ENCODE results near the gene ST3GAL4.

The ST3GAL4 gene

DNA sequence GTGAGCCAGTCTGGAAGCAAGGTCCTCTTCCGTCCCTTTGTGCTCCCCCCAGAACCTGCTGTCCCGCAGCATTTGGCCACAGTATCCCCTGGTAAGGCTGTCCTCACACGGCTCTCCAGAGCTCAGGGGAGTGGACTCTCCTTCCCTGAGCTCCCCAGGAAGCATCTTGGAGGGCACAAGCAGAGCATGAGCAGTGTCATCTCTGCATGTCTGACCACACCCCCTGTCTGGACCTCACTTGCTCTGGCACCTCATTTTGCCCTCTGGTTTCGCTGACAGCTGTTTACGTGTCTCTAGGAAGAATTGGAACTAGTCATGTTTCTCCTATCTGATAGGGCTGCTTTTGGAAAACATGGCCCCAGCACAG is 36.1 kb upstream of the ST3GAL4 start:
- H3K4me3 ChIP-seq (ENCODE audit: control insufficient read depth, low read depth, low read length): no peak overlapping the region
- TF ChIP-seq, protein P1, sequence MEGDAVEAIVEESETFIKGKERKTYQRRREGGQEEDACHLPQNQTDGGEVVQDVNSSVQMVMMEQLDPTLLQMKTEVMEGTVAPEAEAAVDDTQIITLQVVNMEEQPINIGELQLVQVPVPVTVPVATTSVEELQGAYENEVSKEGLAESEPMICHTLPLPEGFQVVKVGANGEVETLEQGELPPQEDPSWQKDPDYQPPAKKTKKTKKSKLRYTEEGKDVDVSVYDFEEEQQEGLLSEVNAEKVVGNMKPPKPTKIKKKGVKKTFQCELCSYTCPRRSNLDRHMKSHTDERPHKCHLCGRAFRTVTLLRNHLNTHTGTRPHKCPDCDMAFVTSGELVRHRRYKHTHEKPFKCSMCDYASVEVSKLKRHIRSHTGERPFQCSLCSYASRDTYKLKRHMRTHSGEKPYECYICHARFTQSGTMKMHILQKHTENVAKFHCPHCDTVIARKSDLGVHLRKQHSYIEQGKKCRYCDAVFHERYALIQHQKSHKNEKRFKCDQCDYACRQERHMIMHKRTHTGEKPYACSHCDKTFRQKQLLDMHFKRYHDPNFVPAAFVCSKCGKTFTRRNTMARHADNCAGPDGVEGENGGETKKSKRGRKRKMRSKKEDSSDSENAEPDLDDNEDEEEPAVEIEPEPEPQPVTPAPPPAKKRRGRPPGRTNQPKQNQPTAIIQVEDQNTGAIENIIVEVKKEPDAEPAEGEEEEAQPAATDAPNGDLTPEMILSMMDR (IDR thresholded peaks at IDR 0.05; ENCODE audit: control insufficient read depth, insufficient read depth, low read depth, low read length, missing control alignments): no peak
- DNase-seq (ENCODE audit: low read depth): no peak

DNA sequence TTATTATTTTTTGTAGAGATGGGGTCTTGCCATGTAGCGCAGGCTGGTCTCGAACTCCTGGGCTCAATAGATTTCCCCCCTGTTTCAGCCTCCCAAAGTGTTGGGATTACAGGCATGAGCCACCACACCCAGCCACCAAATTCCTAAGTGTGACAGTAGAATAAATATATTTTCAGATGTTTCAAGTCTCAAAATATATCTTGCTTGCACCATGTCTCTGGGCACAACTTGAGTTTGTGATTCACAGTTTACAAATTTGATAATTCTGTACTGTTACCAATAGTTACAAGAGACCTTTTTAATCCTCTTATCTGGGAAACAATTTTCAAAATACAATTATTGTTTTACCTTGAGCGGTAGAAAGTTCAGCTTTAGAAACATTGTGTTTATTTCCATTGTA is 32.5 kb upstream of the ST3GAL4 start:
- TF ChIP-seq, protein P1 (IDR thresholded peaks at IDR 0.05; ENCODE audit: control insufficient read depth, insufficient read depth, low read depth, low read length, missing control alignments): no peak
- no peak overlapping the region for H3K4me3 ChIP-seq (ENCODE audit: control insufficient read depth, low read depth, low read length)
- DNase-seq (ENCODE audit: low read depth): no peak

DNA sequence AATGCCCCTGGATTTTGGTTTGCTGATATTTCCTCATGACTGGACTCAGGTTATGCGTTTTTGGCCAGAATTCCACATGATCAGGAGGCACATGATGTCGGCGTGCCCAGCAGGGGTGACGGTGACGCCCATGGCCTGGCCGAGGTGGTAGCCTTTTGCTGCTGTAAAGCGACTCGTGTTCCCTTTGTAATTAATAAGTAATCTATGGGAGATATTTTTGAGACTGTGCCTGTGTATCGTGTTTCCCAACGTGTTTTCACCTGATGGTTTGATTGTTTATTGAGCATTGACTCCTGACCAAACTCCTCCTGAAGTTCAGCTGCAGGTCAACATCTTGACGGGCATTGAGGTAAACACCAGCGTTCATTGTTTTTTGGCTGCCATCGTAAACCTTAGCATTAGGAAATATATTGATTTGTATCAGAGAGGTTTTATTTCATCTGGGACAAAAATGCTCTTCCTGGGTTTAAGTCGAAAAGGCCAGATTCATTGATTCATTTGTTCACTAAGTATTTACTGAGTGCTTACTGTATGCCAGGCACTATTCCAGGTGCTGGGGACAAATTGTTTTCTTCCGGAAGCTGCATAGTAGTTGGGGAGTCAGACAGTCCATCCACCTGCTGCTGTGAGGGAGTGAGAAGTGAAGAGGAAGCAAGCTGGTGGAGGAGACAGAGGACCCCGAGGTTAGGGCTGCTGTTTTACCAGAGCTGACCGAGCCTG is 28.0 kb upstream of the ST3GAL4 start:
- no peak for DNase-seq (ENCODE audit: low read depth)
- no peak overlapping the region for H3K4me3 ChIP-seq (ENCODE audit: control insufficient read depth, low read depth, low read length)
- TF ChIP-seq, protein P1 (IDR thresholded peaks at IDR 0.05; ENCODE audit: control insufficient read depth, insufficient read depth, low read depth, low read length, missing control alignments): no peak

DNA sequence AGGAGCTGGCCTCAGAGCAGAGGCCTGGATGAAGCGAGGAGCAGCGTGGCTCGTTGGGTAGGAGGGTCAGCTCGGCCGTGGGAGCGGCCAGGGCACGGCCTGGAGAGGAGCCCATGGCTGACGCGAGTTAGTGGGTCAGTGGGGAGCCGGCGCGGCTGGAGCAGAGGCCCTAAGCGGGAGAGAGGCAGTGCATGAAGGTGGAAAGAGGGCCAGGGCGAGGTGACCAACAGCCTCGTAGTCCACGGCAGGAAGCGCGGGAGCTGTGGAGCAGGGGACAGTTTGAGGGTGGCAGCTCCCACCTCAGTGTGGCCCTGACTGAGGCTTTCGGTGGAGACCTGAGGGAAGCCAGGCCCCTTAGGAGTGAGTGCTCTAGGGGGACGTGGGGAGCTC is 27.5 kb upstream of the ST3GAL4 start:
- H3K4me3 ChIP-seq (ENCODE audit: control insufficient read depth, low read depth, low read length): no peak overlapping the region

DNA sequence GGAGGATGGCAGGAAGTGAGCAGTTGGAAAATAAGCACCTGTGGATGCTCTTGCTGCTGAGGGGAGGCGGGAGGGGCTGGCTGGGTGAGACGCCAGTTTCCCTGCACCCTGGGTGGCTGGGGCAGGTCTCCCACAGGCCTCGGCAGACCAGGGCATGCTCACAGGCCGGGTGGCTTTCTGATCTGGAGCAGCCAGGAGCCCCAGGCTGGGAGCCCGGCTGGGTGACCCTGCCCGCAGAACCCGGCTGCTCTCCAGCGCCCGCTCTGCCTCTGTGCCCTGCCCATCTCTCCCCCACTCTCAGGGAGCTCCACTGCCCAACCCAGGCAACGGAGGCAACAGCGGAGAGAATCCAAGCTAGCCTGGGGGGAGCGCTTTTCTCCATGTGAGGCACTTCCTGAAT is 27.0 kb upstream of the ST3GAL4 start:
- TF ChIP-seq, protein P1 (IDR thresholded peaks at IDR 0.05; ENCODE audit: control insufficient read depth, insufficient read depth, low read depth, low read length, missing control alignments): no peak
- no peak overlapping the region for H3K4me3 ChIP-seq (ENCODE audit: control insufficient read depth, low read depth, low read length)
- no peak for DNase-seq (ENCODE audit: low read depth)

More for the DNA sequence above, 27.5 kb upstream of the ST3GAL4 start:
- no peak for DNase-seq (ENCODE audit: low read depth)
- TF ChIP-seq, protein P1 (IDR thresholded peaks at IDR 0.05; ENCODE audit: control insufficient read depth, insufficient read depth, low read depth, low read length, missing control alignments): no peak

DNA sequence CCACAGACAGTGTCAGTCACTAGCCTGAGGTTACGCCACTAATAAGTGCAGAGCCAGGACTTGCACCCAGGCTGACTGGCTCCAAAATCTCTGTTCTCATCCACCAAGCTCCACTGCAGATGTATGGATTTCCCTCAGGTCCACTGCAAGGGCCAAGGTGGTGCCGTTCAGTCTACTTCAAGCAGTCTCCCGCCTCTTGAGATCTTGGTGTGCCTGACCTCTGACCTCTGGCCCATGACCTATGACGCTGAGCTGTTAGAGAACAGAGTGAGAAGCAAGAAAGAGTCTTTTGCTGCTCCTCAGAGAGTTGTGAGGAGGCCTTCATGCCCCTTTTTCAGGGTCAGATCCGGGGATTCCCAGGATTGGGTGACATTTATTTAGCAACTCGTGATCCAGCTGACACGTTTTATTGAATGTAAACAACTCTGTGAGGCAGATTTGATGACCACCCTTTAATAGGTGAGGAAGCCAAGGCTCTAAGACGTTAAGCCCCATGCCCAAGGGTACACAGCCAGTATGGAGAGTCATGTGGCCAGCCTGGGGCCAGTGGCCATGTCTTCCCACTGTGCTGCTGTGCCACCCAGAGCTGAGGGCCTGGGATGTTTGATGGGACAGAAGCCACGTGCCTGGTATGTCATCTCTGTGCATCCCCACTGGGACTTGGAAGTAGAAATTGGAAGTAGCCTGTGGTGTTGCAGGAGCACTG is 26.4 kb upstream of the ST3GAL4 start:
- TF ChIP-seq, protein P1 (IDR thresholded peaks at IDR 0.05; ENCODE audit: control insufficient read depth, insufficient read depth, low read depth, low read length, missing control alignments): no peak
- H3K4me3 ChIP-seq (ENCODE audit: control insufficient read depth, low read depth, low read length): no peak overlapping the region
- DNase-seq (ENCODE audit: low read depth): no peak
